ENCODE measurements around the gene SFI1. TPM values are rescaled to one million over a fixed set of nuclear protein-coding genes. Genes with fewer than 3 reads are reported as not detected.

The SFI1 gene
- total and polyA plus RNA-seq, 2 experiments from 2014 or later, result 16.1 to 23.3 TPM

GRCh38 chr22:31662668-31663037 is 166.3 kb downstream of the SFI1 start:
- TF ChIP-seq CTCF (IDR thresholded peaks at IDR 0.05; ENCODE audit: poor library complexity) (no peak), EZH2 (IDR thresholded peaks at IDR 0.05; ENCODE audit: borderline replicate concordance) (no peak), EZH2phosphoT487 (IDR thresholded peaks at IDR 0.05; ENCODE audit: low read depth, severe bottlenecking, unreplicated experiment) (no peak)
- no peaks in the 10 kb centered on the region for H3K4me1 ChIP-seq (ENCODE audit: insufficient read depth)
- peaks cover 41% of the 10 kb centered on the region for H3K79me2 ChIP-seq
- peaks cover 3% of the 10 kb centered on the region for H4K20me1 ChIP-seq (ENCODE audit: insufficient read depth, poor library complexity, severe bottlenecking)
- no peaks in the 10 kb centered on the region for H3K9me3 ChIP-seq (ENCODE audit: low read depth)
- peak overlapping the region; percentile 94 for H3K27ac ChIP-seq
- peak overlapping the region; percentile 86 for H2AFZ ChIP-seq
- H3K4me2 ChIP-seq, result peak overlapping the region; percentile 75
- no peaks in the 10 kb centered on the region for H3K27me3 ChIP-seq
- 73% methylated on average over 8 of the region's 8 CpGs for WGBS (ENCODE audit: low lambda C conversion rate, missing lambda C conversion rate)
- no peak for DNase-seq (ENCODE audit: low spot score)
- no peaks in the 10 kb centered on the region for H3K36me3 ChIP-seq (replicated peaks; ENCODE audit: insufficient read depth, low read depth)
- H3K9me2 ChIP-seq (replicated peaks; ENCODE audit: insufficient read depth), result no peaks in the 10 kb centered on the region
- peak overlapping the region; percentile 21 for H3K4me3 ChIP-seq

Small RNA genes lying within 50 kb of the gene (microRNA-seq; reads per million reads assigned to microRNA genes)
- gene MIR7109, result 2.2 reads per million

Small RNA genes lying within 50 kb of the gene (small RNA-seq; reads per million reads assigned to genes)
- not detected for gene AL096701.2
- gene RNU6-28P, result not detected

Other genes starting within 250 kb of the SFI1 start
- 17.9 and 22.2 TPM in 2 replicates for gene PIK3IP1, start 204.0 kb upstream of the SFI1 start, total RNA-seq
- 19.5 and 22.4 TPM in 2 replicates for gene PIK3IP1, start 204.0 kb upstream of the SFI1 start, polyA plus RNA-seq
- 20.3 and 25.1 TPM in 2 replicates for gene PATZ1, start 150.2 kb upstream of the SFI1 start, total RNA-seq
- 18.2 and 23.8 TPM in 2 replicates for gene PATZ1, start 150.2 kb upstream of the SFI1 start, polyA plus RNA-seq
- 52.2 and 55.2 TPM in 2 replicates for gene DRG1, start 96.9 kb upstream of the SFI1 start, total RNA-seq
- gene DRG1, start 96.9 kb upstream of the SFI1 start, polyA plus RNA-seq, result 66.4 and 71.0 TPM in 2 replicates
- gene EIF4ENIF1, start 6.7 kb upstream of the SFI1 start, total RNA-seq, result 6.9 and 9.2 TPM in 2 replicates
- gene EIF4ENIF1, start 6.7 kb upstream of the SFI1 start, polyA plus RNA-seq, result 13.3 and 15.1 TPM in 2 replicates
- gene PISD, start 165.7 kb downstream of the SFI1 start, total RNA-seq, result 46.2 and 54.7 TPM in 2 replicates
- 62.9 and 64.0 TPM in 2 replicates for gene PISD, start 165.7 kb downstream of the SFI1 start, polyA plus RNA-seq

Data from hepatocyte (in vitro differentiated cells).